ENCODE measurements around the gene ZMAT5. TPM values are rescaled to one million over a fixed set of nuclear protein-coding genes. Genes with fewer than 3 reads are reported as not detected.

ZMAT5 gene
- total and polyA plus RNA-seq, 9 of the 15 experiments (the other 6 are each of a cell fraction or from before 2014, with no cell fraction given) = 2.0 to 25.2 (median 11.9) TPM

- TF ChIP-seq ARID4B (CRISPR knock-in tag; IDR thresholded peaks at IDR 0.05) = no peak
- no peak for TF ChIP-seq ZNF696 (CRISPR knock-in tag; conservative IDR thresholded peaks at IDR 0.05)
- TF ChIP-seq ZFP30 (CRISPR knock-in tag; IDR thresholded peaks at IDR 0.05; ENCODE audit: borderline replicate concordance) = no peak
- TF ChIP-seq ZBED1 (IDR thresholded peaks at IDR 0.05) = no peak
- no peak for TF ChIP-seq NR3C1 (CRISPR knock-in tag; IDR thresholded peaks at IDR 0.05)
- TF ChIP-seq E2F1 (CRISPR knock-in tag; IDR thresholded peaks at IDR 0.05) = no peak
- no peak for TF ChIP-seq FOS (IDR thresholded peaks at IDR 0.05; ENCODE audit: extremely low read depth, insufficient read length)
- TF ChIP-seq MAFK (IDR thresholded peaks at IDR 0.05; ENCODE audit: low read length) = no peak
- POLR2A ChIA-PET = interaction anchor here (0.6 kb wide), 1 partner anchor 9 kb away, joined by 3 read pairs; no protein-coding TSS in a partner anchor
- Histone ChIP-seq H3K9ac (ENCODE audit: insufficient read depth in 1 of 2, low read depth in 2 of 2, low read length in 2 of 2) (no peak overlapping the region), H3K9me3 (replicated peaks; ENCODE audit: control insufficient read depth, insufficient read depth, low read depth, low read length) (no peaks in the 10 kb centered on the region), H3K27ac (ENCODE audit: extremely low read depth, low read depth, low read length) (no peak overlapping the region), H3K9me1 (ENCODE audit: control insufficient read depth, insufficient read depth, low read length) (peaks cover 2% of the 10 kb centered on the region), H3K79me2 (ENCODE audit: control insufficient read depth, insufficient read depth, low read length) (no peaks in the 10 kb centered on the region), H3K4me1 (replicated peaks in 1 of 2; ENCODE audit: control insufficient read depth in 2 of 2, insufficient read depth in 2 of 2, low read length in 2 of 2) (peaks cover 0 to 18% of the 10 kb centered on the region in 2 experiments; a peak in 2 of 5 replicates), H3K27me3 (ENCODE audit: control insufficient read depth in 2 of 2, insufficient read depth in 2 of 2, low read length in 2 of 2) (no peaks in the 10 kb centered on the region), H3K36me3 (ENCODE audit: control insufficient read depth, insufficient read depth, low read length) (peaks cover 27% of the 10 kb centered on the region; the same call in 1 of the 3 replicates), H3K4me3 (no peak overlapping the region), H2AFZ (ENCODE audit: low read depth, low read length) (no peak overlapping the region), H3K4me2 (ENCODE audit: insufficient read depth, low read length) (no peak overlapping the region), H4K20me1 (replicated peaks; ENCODE audit: control insufficient read depth, insufficient read depth, low read length) (no peaks in the 10 kb centered on the region)
- CTCF ChIA-PET (ENCODE audit: low intra/inter-chr PET ratio) = no interaction called here
- 83% methylated on average over 6 of the region's 9 CpGs for WGBS (ENCODE audit: insufficient coverage, low coverage, missing lambda C conversion rate)
- BruUV-seq (replicated peaks) = no TSS peak
- DNase-seq (ENCODE audit: extremely low read depth in 1 of 4, low spot score in 3 of 4) (no peak), ATAC-seq (no peak), FAIRE-seq (no peak)
- intact Hi-C loops (cut with micrococcal nuclease) (no loop called here), in situ Hi-C loops (cut with MboI) (loop anchor here (25.0 kb wide), 1 partner anchor 394 kb away; the partner anchor contains the start of gene HORMAD2)
These were observed 73.1 kb downstream of the ZMAT5 start for GRCh38 chr22:29693671-29694070.
